Body of pancreas (tissue), 4 donors: ENCODE data around the gene GOLGA7B.

ENCODE experiments used
- CTCF ChIP-seq, 7 experiments: fragments of 450-650 bp in 4 of 7; fragments of 200-600 bp in 3 of 7; sonication (generic) in 3 of 7; IDR thresholded peaks; one replicate each; pipeline ENCODE4 v1.5.1; 2016 to 2019; ENCODE audit warnings: antibody characterized with exemption in 7 of 7
- POLR2A ChIP-seq, 3 donors: fragments of 450-650 bp; IDR thresholded peaks; one replicate each; pipeline ENCODE4 v1.6.1; 2016; ENCODE audit warnings: antibody characterized with exemption in 3 of 3, mild to moderate bottlenecking in 2 of 3

- TF ChIP-seq CTCF (IDR thresholded peaks at IDR 0.05) (no peak), POLR2A (IDR thresholded peaks at IDR 0.05) (no peak)
These were observed 23.9 kb downstream of the GOLGA7B start for GRCh38 chr10:97873569-97873968.
